PC-9 (cell line): ENCODE measurements around the gene KCNK10.

Experiments used
- EZH2 ChIP-seq: fragments of 200-600 bp; sonication (generic); IDR thresholded peaks from 2 replicates; pipeline ENCODE4 v1.8.0; 2017; ENCODE audit warnings: antibody characterized with exemption, low read depth
- TF ChIP-seq, protein P1 (sequence below): fragments of 200-600 bp; sonication (generic); conservative IDR thresholded peaks from 2 replicates; pipeline ENCODE4 v1.6.1; 2017; ENCODE audit warnings: mixed run types, antibody characterized with exemption, mild to moderate bottlenecking, moderate library complexity

DNA sequence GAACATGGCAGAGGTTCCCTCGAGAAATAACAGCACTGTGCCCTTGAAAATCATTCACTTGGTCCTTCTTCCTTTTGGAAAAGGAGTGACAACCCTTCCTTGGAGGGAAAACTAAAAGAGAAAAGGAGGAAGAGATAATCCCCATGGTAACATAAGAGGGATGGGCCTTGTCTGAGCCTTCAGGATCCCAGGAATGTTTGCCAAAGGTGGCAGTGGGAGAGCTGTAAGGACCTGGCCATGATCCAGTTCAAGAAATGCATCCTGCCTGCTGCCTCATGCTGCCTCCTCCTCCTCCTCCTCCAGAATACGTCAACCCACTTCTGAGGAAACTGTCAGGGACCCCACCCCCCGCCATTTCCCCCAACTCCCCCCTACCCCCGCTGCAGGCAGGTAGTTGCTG is 118.8 kb downstream of the KCNK10 start:
- TF ChIP-seq, protein P1, sequence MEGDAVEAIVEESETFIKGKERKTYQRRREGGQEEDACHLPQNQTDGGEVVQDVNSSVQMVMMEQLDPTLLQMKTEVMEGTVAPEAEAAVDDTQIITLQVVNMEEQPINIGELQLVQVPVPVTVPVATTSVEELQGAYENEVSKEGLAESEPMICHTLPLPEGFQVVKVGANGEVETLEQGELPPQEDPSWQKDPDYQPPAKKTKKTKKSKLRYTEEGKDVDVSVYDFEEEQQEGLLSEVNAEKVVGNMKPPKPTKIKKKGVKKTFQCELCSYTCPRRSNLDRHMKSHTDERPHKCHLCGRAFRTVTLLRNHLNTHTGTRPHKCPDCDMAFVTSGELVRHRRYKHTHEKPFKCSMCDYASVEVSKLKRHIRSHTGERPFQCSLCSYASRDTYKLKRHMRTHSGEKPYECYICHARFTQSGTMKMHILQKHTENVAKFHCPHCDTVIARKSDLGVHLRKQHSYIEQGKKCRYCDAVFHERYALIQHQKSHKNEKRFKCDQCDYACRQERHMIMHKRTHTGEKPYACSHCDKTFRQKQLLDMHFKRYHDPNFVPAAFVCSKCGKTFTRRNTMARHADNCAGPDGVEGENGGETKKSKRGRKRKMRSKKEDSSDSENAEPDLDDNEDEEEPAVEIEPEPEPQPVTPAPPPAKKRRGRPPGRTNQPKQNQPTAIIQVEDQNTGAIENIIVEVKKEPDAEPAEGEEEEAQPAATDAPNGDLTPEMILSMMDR, result no peak
- no peak for TF ChIP-seq EZH2
